Fibroblast of villous mesenchyme (primary cell): Measurements from ENCODE around the gene SLC43A2. TPM values are rescaled to one million over a fixed set of nuclear protein-coding genes. Genes with fewer than 3 reads are reported as not detected.

Experiments
- DNase-seq: peaks from one replicate; pipeline ENCODE4 v3.0.0-alpha.2; 2010; ENCODE audit warnings: low read depth
- H3K4me3 ChIP-seq: 2 replicates; pipeline ENCODE4 v1.5.1; 2011; ENCODE audit warnings: low read depth, mild to moderate bottlenecking, low read length
- CTCF ChIP-seq: IDR thresholded peaks from 2 replicates; pipeline ENCODE4 v1.5.1; 2012; ENCODE audit warnings: low read depth, mild to moderate bottlenecking, low read length; ENCODE audit not compliant: insufficient read depth
- total RNA-seq: library from RNA; depleted of rRNA; stranded (reverse); fragments of >200 nt; gene quantifications from 2 replicates; pipeline ENCODE4 v1.2.3, GENCODE V29; 2012

Gene SLC43A2
- total RNA-seq, 1 donor, result 8.6 TPM

- H3K4me3 ChIP-seq, result no peak overlapping the region
- no peak for TF ChIP-seq CTCF
- peak; percentile 42 for DNase-seq
Measured at GRCh38 chr17:1626333-1626732, 2.3 kb downstream of the SLC43A2 start.

- no peak for DNase-seq
- no peak for TF ChIP-seq CTCF
- H3K4me3 ChIP-seq, result no peak overlapping the region
Measured at GRCh38 chr17:1625581-1625980, 3.1 kb downstream of the SLC43A2 start.

GRCh38 chr17:1625053-1625452, 3.6 kb downstream of the SLC43A2 start:
- no peak for TF ChIP-seq CTCF
- no peak overlapping the region for H3K4me3 ChIP-seq
- DNase-seq, result no peak

GRCh38 chr17:1624650-1625049, 4.0 kb downstream of the SLC43A2 start:
- DNase-seq, result no peak
- no peak overlapping the region for H3K4me3 ChIP-seq
- no peak for TF ChIP-seq CTCF

DNA sequence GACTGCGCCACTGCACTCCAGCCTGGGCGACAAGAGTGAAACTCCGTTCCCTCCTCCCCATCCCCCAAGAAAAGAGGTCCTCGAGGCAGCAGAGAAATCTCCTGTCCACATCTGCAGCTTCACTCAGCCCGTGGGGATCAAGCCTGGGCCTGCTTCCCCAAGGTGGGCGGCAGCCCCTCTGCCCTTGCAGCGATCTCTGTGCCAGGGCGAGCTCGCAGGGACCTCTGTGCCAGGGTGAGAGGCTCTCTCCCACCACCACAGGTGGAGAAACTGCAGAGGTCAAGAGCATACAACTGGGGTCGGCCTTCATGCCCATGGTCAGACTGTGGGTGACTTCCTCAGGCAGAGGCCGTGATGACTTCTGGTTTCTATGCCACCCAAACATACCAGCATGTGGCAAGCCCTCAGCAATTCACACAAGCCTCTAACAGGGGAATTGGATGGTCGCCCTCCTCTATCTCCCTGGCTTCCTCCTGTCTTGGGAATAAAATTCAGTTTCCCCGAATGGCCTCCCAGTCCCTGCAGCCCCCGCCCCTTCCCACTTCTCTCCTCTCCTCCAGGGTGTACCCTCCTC, 5.5 kb downstream of the SLC43A2 start:
- DNase-seq, result no peak
- H3K4me3 ChIP-seq, result no peak overlapping the region
- no peak for TF ChIP-seq CTCF

DNA sequence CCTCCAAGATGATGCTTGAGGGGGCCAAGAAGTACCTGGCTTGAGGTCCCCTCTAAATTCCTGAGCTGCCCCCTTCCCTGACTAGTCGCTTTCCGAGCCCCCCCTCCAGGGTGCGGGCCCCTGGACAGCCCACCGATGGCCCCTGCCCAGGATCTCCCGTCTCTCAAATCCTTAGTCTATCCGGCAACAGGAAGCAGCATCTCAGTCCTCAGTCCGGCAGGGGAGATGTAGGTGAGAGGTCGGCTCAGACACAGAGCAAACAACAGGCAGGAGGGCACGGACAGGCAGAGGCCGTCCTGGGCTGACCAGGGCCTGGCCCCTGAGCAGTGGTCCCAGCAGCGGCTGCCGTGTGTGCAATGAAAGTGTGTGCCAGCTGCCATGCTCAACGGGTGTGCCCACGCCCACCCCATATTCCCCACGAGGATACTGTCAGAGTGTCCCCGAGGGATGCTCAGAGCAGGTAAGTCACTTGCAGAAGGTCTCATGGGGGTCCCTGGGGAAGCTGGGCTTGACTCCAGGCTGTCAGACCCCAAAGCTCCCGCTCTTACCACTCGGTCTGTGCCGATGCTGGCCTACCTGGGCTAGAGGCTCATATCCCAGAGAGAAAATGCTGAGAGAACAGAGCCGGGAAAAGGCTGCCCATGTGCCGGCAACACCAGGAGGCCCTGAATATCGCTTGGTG, 7.2 kb downstream of the SLC43A2 start:
- TF ChIP-seq CTCF, result no peak
- no peak for DNase-seq
- H3K4me3 ChIP-seq, result no peak overlapping the region

DNA sequence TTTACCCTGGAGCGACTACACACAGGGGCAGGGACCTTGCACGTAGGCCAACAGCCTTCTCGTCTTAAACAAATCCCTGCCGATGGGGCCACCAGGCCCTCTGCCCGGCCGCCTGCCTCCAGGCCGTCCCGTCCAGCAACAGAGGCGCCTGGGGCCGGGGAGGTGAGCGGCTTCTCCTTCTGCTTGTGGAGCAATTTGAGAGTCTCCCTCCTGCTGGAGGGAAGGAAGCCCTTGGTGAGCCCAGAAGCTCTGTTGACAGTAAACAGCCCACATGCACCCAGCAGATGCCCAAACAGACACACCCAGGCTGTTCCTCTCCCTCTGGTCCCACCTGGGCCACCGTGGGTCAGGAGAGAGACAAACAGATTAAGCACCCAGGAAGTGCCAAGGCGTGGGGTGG, 8.1 kb downstream of the SLC43A2 start:
- H3K4me3 ChIP-seq, result no peak overlapping the region
- TF ChIP-seq CTCF, result no peak
- no peak for DNase-seq
